ENCODE data around the gene PROSER2.

DNA sequence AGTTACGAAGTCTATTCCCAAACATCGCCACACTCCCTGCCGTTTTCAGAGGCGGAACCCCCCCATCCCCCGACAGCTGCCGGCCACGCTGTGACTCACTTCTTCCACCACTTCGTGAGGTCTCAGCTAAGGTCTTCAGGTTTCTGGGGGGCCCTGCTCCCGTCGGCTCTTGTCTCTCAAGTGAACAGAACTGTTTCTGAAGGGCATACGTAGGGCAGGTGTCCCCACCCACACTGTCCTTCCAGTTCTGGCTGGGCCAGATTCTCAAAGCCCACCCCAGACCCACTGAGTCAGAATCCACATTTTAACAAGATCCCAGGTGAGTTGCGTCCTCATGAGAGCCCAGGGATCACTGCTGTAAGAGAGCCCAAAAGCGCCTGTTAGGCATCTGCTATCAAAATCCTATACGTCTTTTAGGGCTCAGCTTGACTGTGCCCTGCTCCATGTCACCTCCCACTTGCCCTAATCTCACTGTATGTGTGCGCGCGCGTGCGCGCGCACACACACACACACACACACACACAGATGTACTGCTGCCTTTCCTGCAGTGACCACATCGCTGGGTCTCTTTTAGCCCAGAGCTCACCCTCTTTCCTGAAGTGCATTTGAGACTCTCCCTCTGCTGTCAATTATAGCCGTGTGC is 78.8 kb downstream of the PROSER2 start:
- TF ChIP-seq, protein P1, sequence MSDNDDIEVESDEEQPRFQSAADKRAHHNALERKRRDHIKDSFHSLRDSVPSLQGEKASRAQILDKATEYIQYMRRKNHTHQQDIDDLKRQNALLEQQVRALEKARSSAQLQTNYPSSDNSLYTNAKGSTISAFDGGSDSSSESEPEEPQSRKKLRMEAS (IDR thresholded peaks at IDR 0.05): no peak
- TF ChIP-seq, protein P2, sequence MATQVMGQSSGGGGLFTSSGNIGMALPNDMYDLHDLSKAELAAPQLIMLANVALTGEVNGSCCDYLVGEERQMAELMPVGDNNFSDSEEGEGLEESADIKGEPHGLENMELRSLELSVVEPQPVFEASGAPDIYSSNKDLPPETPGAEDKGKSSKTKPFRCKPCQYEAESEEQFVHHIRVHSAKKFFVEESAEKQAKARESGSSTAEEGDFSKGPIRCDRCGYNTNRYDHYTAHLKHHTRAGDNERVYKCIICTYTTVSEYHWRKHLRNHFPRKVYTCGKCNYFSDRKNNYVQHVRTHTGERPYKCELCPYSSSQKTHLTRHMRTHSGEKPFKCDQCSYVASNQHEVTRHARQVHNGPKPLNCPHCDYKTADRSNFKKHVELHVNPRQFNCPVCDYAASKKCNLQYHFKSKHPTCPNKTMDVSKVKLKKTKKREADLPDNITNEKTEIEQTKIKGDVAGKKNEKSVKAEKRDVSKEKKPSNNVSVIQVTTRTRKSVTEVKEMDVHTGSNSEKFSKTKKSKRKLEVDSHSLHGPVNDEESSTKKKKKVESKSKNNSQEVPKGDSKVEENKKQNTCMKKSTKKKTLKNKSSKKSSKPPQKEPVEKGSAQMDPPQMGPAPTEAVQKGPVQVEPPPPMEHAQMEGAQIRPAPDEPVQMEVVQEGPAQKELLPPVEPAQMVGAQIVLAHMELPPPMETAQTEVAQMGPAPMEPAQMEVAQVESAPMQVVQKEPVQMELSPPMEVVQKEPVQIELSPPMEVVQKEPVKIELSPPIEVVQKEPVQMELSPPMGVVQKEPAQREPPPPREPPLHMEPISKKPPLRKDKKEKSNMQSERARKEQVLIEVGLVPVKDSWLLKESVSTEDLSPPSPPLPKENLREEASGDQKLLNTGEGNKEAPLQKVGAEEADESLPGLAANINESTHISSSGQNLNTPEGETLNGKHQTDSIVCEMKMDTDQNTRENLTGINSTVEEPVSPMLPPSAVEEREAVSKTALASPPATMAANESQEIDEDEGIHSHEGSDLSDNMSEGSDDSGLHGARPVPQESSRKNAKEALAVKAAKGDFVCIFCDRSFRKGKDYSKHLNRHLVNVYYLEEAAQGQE (IDR thresholded peaks at IDR 0.05; ENCODE audit: low read depth): no peak
- TF ChIP-seq ZBTB7A (IDR thresholded peaks at IDR 0.05; ENCODE audit: low read depth): no peak
- TF ChIP-seq YY1 (IDR thresholded peaks at IDR 0.05; ENCODE audit: low read depth): no peak
- TF ChIP-seq CREB1 (IDR thresholded peaks at IDR 0.05; ENCODE audit: low read depth): no peak
- no peak for TF ChIP-seq RAD21 (IDR thresholded peaks at IDR 0.05; ENCODE audit: low read depth)
- no peak for TF ChIP-seq TAF1 (IDR thresholded peaks at IDR 0.05; ENCODE audit: low read depth)
- no peak for TF ChIP-seq CEBPB (IDR thresholded peaks at IDR 0.05)
